ENCODE measurements around the gene KDM4B.

Gene KDM4B

GRCh38 chr19:5120833-5121232, 151.9 kb downstream of the KDM4B start:
- Histone ChIP-seq H3K27ac (replicated peaks) (no peak overlapping the region), H3K27me3 (ENCODE audit: insufficient read depth, poor library complexity, severe bottlenecking) (no peaks in the 10 kb centered on the region), H3K4me3 (replicated peaks; ENCODE audit: insufficient read depth, low read length) (no peak overlapping the region)
- TF ChIP-seq GABPA (IDR thresholded peaks at IDR 0.05; ENCODE audit: low read depth) = no peak
- TF ChIP-seq, protein P1, sequence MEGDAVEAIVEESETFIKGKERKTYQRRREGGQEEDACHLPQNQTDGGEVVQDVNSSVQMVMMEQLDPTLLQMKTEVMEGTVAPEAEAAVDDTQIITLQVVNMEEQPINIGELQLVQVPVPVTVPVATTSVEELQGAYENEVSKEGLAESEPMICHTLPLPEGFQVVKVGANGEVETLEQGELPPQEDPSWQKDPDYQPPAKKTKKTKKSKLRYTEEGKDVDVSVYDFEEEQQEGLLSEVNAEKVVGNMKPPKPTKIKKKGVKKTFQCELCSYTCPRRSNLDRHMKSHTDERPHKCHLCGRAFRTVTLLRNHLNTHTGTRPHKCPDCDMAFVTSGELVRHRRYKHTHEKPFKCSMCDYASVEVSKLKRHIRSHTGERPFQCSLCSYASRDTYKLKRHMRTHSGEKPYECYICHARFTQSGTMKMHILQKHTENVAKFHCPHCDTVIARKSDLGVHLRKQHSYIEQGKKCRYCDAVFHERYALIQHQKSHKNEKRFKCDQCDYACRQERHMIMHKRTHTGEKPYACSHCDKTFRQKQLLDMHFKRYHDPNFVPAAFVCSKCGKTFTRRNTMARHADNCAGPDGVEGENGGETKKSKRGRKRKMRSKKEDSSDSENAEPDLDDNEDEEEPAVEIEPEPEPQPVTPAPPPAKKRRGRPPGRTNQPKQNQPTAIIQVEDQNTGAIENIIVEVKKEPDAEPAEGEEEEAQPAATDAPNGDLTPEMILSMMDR (IDR thresholded peaks at IDR 0.05; ENCODE audit: insufficient read depth, low read length) = no peak
- TF ChIP-seq SPI1 (IDR thresholded peaks at IDR 0.05; ENCODE audit: borderline replicate concordance, low read depth) = no peak
- TF ChIP-seq, protein P2, sequence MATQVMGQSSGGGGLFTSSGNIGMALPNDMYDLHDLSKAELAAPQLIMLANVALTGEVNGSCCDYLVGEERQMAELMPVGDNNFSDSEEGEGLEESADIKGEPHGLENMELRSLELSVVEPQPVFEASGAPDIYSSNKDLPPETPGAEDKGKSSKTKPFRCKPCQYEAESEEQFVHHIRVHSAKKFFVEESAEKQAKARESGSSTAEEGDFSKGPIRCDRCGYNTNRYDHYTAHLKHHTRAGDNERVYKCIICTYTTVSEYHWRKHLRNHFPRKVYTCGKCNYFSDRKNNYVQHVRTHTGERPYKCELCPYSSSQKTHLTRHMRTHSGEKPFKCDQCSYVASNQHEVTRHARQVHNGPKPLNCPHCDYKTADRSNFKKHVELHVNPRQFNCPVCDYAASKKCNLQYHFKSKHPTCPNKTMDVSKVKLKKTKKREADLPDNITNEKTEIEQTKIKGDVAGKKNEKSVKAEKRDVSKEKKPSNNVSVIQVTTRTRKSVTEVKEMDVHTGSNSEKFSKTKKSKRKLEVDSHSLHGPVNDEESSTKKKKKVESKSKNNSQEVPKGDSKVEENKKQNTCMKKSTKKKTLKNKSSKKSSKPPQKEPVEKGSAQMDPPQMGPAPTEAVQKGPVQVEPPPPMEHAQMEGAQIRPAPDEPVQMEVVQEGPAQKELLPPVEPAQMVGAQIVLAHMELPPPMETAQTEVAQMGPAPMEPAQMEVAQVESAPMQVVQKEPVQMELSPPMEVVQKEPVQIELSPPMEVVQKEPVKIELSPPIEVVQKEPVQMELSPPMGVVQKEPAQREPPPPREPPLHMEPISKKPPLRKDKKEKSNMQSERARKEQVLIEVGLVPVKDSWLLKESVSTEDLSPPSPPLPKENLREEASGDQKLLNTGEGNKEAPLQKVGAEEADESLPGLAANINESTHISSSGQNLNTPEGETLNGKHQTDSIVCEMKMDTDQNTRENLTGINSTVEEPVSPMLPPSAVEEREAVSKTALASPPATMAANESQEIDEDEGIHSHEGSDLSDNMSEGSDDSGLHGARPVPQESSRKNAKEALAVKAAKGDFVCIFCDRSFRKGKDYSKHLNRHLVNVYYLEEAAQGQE (IDR thresholded peaks at IDR 0.05; ENCODE audit: insufficient replicate concordance, low read depth) = no peak
- TF ChIP-seq POLR2AphosphoS5 (IDR thresholded peaks at IDR 0.05; ENCODE audit: low read depth) = no peak
- DNase-seq (ENCODE audit: low read depth in 1 of 2, low spot score in 1 of 2) = no peak

GRCh38 chr19:5121266-5122120, 152.6 kb downstream of the KDM4B start:
- DNase-seq (ENCODE audit: low read depth in 1 of 2, low spot score in 1 of 2) = no peak
- Histone ChIP-seq H3K4me3 (replicated peaks; ENCODE audit: insufficient read depth, low read length) (no peak overlapping the region), H3K27ac (replicated peaks) (no peak overlapping the region), H3K27me3 (ENCODE audit: insufficient read depth, poor library complexity, severe bottlenecking) (no peaks in the 10 kb centered on the region)
- TF ChIP-seq GABPA (IDR thresholded peaks at IDR 0.05; ENCODE audit: low read depth) (no peak), SPI1 (IDR thresholded peaks at IDR 0.05; ENCODE audit: borderline replicate concordance, low read depth) (no peak), POLR2AphosphoS5 (IDR thresholded peaks at IDR 0.05; ENCODE audit: low read depth) (no peak)
- TF ChIP-seq, protein P2 (IDR thresholded peaks at IDR 0.05; ENCODE audit: insufficient replicate concordance, low read depth) = no peak
- TF ChIP-seq, protein P1 (IDR thresholded peaks at IDR 0.05; ENCODE audit: insufficient read depth, low read length) = no peak

GRCh38 chr19:5122121-5122400, 153.1 kb downstream of the KDM4B start:
- no peak for DNase-seq (ENCODE audit: low read depth in 1 of 2, low spot score in 1 of 2)
- Histone ChIP-seq H3K4me3 (replicated peaks; ENCODE audit: insufficient read depth, low read length) (no peak overlapping the region), H3K27me3 (ENCODE audit: insufficient read depth, poor library complexity, severe bottlenecking) (no peaks in the 10 kb centered on the region), H3K27ac (replicated peaks) (no peak overlapping the region)
- TF ChIP-seq, protein P1 (IDR thresholded peaks at IDR 0.05; ENCODE audit: insufficient read depth, low read length) = no peak
- TF ChIP-seq GABPA (IDR thresholded peaks at IDR 0.05; ENCODE audit: low read depth) (no peak), SPI1 (IDR thresholded peaks at IDR 0.05; ENCODE audit: borderline replicate concordance, low read depth) (no peak), POLR2AphosphoS5 (IDR thresholded peaks at IDR 0.05; ENCODE audit: low read depth) (no peak)
- TF ChIP-seq, protein P2 (IDR thresholded peaks at IDR 0.05; ENCODE audit: insufficient replicate concordance, low read depth) = no peak
